ENCODE results near the gene CDYL.

CDYL gene

GRCh38 chr6:4880363-4880762 is 104.2 kb downstream of the CDYL start:
- DNase-seq (ENCODE audit: insufficient read length, low spot score) (no peak), FAIRE-seq (no peak)
- no peak for TF ChIP-seq POLR2A (IDR thresholded peaks at IDR 0.05; ENCODE audit: low read depth, low read length)

- no peak for TF ChIP-seq POLR2A (IDR thresholded peaks at IDR 0.05; ENCODE audit: low read depth, low read length)
- no peak for DNase-seq (ENCODE audit: insufficient read length, low spot score)
Observed at GRCh38 chr6:4883298-4883697, 107.1 kb downstream of the CDYL start.

GRCh38 chr6:4884646-4885340 is 108.6 kb downstream of the CDYL start:
- DNase-seq (ENCODE audit: insufficient read length, low spot score) (no peak), FAIRE-seq (no peak)
- no peak for TF ChIP-seq POLR2A (IDR thresholded peaks at IDR 0.05; ENCODE audit: low read depth, low read length)

More at GRCh38 chr6:4883298-4883697, 107.1 kb downstream of the CDYL start:
- no peak for FAIRE-seq

- no peak for DNase-seq (ENCODE audit: insufficient read length, low spot score)
- FAIRE-seq, result no peak
- TF ChIP-seq POLR2A (IDR thresholded peaks at IDR 0.05; ENCODE audit: low read depth, low read length), result no peak
Observed at GRCh38 chr6:4885341-4885933, 109.2 kb downstream of the CDYL start.

GRCh38 chr6:4888841-4889240 is 112.6 kb downstream of the CDYL start:
- DNase-seq (ENCODE audit: insufficient read length, low spot score) (no peak), FAIRE-seq (no peak)
- TF ChIP-seq POLR2A (IDR thresholded peaks at IDR 0.05; ENCODE audit: low read depth, low read length), result no peak

- FAIRE-seq, result no peak
- DNase-seq (ENCODE audit: insufficient read length, low spot score), result no peak
- TF ChIP-seq POLR2A (IDR thresholded peaks at IDR 0.05; ENCODE audit: low read depth, low read length), result no peak
Observed at GRCh38 chr6:4889701-4890100, 113.5 kb downstream of the CDYL start.

- FAIRE-seq (no peak), DNase-seq (ENCODE audit: insufficient read length, low spot score) (no peak)
- no peak for TF ChIP-seq POLR2A (IDR thresholded peaks at IDR 0.05; ENCODE audit: low read depth, low read length)
Observed at GRCh38 chr6:4890191-4890590, 114.0 kb downstream of the CDYL start.

- TF ChIP-seq POLR2A (IDR thresholded peaks at IDR 0.05; ENCODE audit: low read depth, low read length), result no peak
- FAIRE-seq, result no peak
- no peak for DNase-seq (ENCODE audit: insufficient read length, low spot score)
Observed at GRCh38 chr6:4890627-4891026, 114.4 kb downstream of the CDYL start.

GRCh38 chr6:4891141-4891540 is 114.9 kb downstream of the CDYL start:
- TF ChIP-seq POLR2A (IDR thresholded peaks at IDR 0.05; ENCODE audit: low read depth, low read length), result no peak
- DNase-seq (ENCODE audit: insufficient read length, low spot score) (no peak), FAIRE-seq (no peak)

GRCh38 chr6:4892785-4893485 is 116.7 kb downstream of the CDYL start:
- DNase-seq (ENCODE audit: insufficient read length, low spot score) (no peak), FAIRE-seq (no peak)
- TF ChIP-seq POLR2A (IDR thresholded peaks at IDR 0.05; ENCODE audit: low read depth, low read length), result no peak

GRCh38 chr6:4894049-4894448 is 117.8 kb downstream of the CDYL start:
- DNase-seq (ENCODE audit: insufficient read length, low spot score) (no peak), FAIRE-seq (no peak)
- TF ChIP-seq POLR2A (IDR thresholded peaks at IDR 0.05; ENCODE audit: low read depth, low read length), result no peak

- FAIRE-seq (no peak), DNase-seq (ENCODE audit: insufficient read length, low spot score) (no peak)
- TF ChIP-seq POLR2A (IDR thresholded peaks at IDR 0.05; ENCODE audit: low read depth, low read length), result no peak
Observed at GRCh38 chr6:4895971-4896370, 119.8 kb downstream of the CDYL start.

GRCh38 chr6:4896401-4896800 is 120.2 kb downstream of the CDYL start:
- no peak for DNase-seq (ENCODE audit: insufficient read length, low spot score)
- FAIRE-seq, result no peak
- no peak for TF ChIP-seq POLR2A (IDR thresholded peaks at IDR 0.05; ENCODE audit: low read depth, low read length)

- FAIRE-seq (no peak), DNase-seq (ENCODE audit: insufficient read length, low spot score) (no peak)
- TF ChIP-seq POLR2A (IDR thresholded peaks at IDR 0.05; ENCODE audit: low read depth, low read length), result no peak
Observed at GRCh38 chr6:4899249-4900034, 123.2 kb downstream of the CDYL start.
